Liver (tissue), 9 donors: ENCODE data around the gene SMOC1. TPM values are rescaled to one million over a fixed set of nuclear protein-coding genes. Genes with fewer than 3 reads are reported as not detected.

Experiments
- DNase-seq: peaks from one replicate; pipeline ENCODE4 v3.0.0-alpha.2; 2017; ENCODE audit warnings: low spot score
- H3K27ac ChIP-seq, 2 donors: one replicate each; pipeline ENCODE4 v1.7.0; 2013; ENCODE audit warnings: inconsistent platforms in 2 of 2, low read length in 2 of 2, control low read depth in 1 of 2, low read depth in 1 of 2, mild to moderate bottlenecking in 1 of 2
- H3K27me3 ChIP-seq, 4 donors: one replicate each; pipeline versions ENCODE4 v1.6.1 to v1.7.0; 2013; ENCODE audit warnings: low read length in 3 of 4, inconsistent platforms in 1 of 4, mild to moderate bottlenecking in 1 of 4, moderate library complexity in 1 of 4; ENCODE audit not compliant: control insufficient read depth in 4 of 4, insufficient read depth in 4 of 4
- H3K36me3 ChIP-seq, 4 donors: one replicate each; pipeline versions ENCODE4 v1.6.1 to v1.7.0; 2013; ENCODE audit warnings: low read length in 3 of 4, mild to moderate bottlenecking in 3 of 4, low read depth in 1 of 4, moderate library complexity in 1 of 4; ENCODE audit not compliant: control insufficient read depth in 4 of 4, insufficient read depth in 3 of 4
- H3K4me1 ChIP-seq, 4 donors: one replicate each; pipeline versions ENCODE4 v1.6.1 to v1.7.0; 2013; ENCODE audit warnings: low read length in 3 of 4, mild to moderate bottlenecking in 3 of 4, moderate library complexity in 1 of 4; ENCODE audit not compliant: control insufficient read depth in 4 of 4, insufficient read depth in 4 of 4
- H3K4me3 ChIP-seq, 3 donors: one replicate each; pipeline versions ENCODE4 v1.6.1 to v1.7.0; 2013; ENCODE audit warnings: low read length in 3 of 3, control low read depth in 1 of 3, low read depth in 1 of 3, mild to moderate bottlenecking in 1 of 3
- H3K9ac ChIP-seq, 2 donors: one replicate each; pipeline ENCODE4 v1.7.0; 2013; ENCODE audit warnings: low read length in 2 of 2, mild to moderate bottlenecking in 2 of 2, moderate library complexity in 2 of 2, control low read depth in 1 of 2, low read depth in 1 of 2
- H3K9me3 ChIP-seq, 4 donors: one replicate each; pipeline versions ENCODE4 v1.6.1 to v1.7.0; 2013; ENCODE audit warnings: low read length in 3 of 4; ENCODE audit not compliant: control insufficient read depth in 4 of 4
- ATF3 ChIP-seq: IDR thresholded peaks from 2 replicates; pipeline ENCODE4 v1.6.1; 2016; ENCODE audit warnings: antibody characterized with exemption
- EGR1 ChIP-seq, 2 donors: IDR thresholded peaks; 2 replicates each; pipeline ENCODE4 v1.6.1; 2016 to 2018; ENCODE audit warnings: antibody characterized with exemption in 2 of 2, low read depth in 2 of 2
- FOXA1 ChIP-seq: IDR thresholded peaks from 2 replicates; pipeline ENCODE4 v1.6.1; 2016; ENCODE audit warnings: antibody characterized with exemption
- FOXA2 ChIP-seq: IDR thresholded peaks from 2 replicates; pipeline ENCODE4 v1.6.1; 2016; ENCODE audit warnings: antibody characterized with exemption
- GABPA ChIP-seq, 2 donors: IDR thresholded peaks in 1 of 2; conservative IDR thresholded peaks in 1 of 2; 2 replicates each; pipeline ENCODE4 v1.6.1; 2016; ENCODE audit warnings: antibody characterized with exemption in 2 of 2, mild to moderate bottlenecking in 1 of 2, moderate library complexity in 1 of 2
- HNF4A ChIP-seq, 2 donors: conservative IDR thresholded peaks; 2 replicates each; pipeline ENCODE4 v1.6.1; 2016; ENCODE audit warnings: antibody characterized with exemption in 2 of 2, mild to moderate bottlenecking in 2 of 2
- JUND ChIP-seq, 2 donors: IDR thresholded peaks; 2 replicates each; pipeline ENCODE4 v1.6.1; 2016; ENCODE audit warnings: antibody characterized with exemption in 2 of 2
- NR2F2 ChIP-seq: IDR thresholded peaks from 2 replicates; pipeline ENCODE4 v1.6.1; 2016; ENCODE audit warnings: antibody characterized with exemption
- RAD21 ChIP-seq, 2 donors: IDR thresholded peaks; 2 replicates each; pipeline ENCODE4 v1.6.1; 2016; ENCODE audit warnings: antibody characterized with exemption in 2 of 2, mild to moderate bottlenecking in 2 of 2
- REST ChIP-seq: IDR thresholded peaks from 2 replicates; pipeline ENCODE4 v1.6.1; 2016; ENCODE audit warnings: antibody characterized with exemption, mild to moderate bottlenecking
- RXRA ChIP-seq, 2 donors: IDR thresholded peaks; 2 replicates each; pipeline ENCODE4 v1.6.1; 2017 to 2018; ENCODE audit warnings: antibody characterized with exemption in 2 of 2, mild to moderate bottlenecking in 1 of 2
- SP1 ChIP-seq: IDR thresholded peaks from 2 replicates; pipeline ENCODE4 v1.6.1; 2018; ENCODE audit warnings: antibody characterized with exemption, mild to moderate bottlenecking
- TAF1 ChIP-seq: conservative IDR thresholded peaks from 2 replicates; pipeline ENCODE4 v1.6.1; 2016; ENCODE audit warnings: antibody characterized with exemption, mild to moderate bottlenecking
- YY1 ChIP-seq: IDR thresholded peaks from 2 replicates; pipeline ENCODE4 v1.6.1; 2016; ENCODE audit warnings: antibody characterized with exemption, mild to moderate bottlenecking
- ZBTB33 ChIP-seq: IDR thresholded peaks from 2 replicates; pipeline ENCODE4 v1.6.1; 2016; ENCODE audit warnings: antibody characterized with exemption
- WGBS: extraction: QIAGEN DNeasy Blood & Tissue Kit; methylation state at CpG from one replicate; pipeline ENCODE4 v1.1.7; 2013; 5-methylcytosine and 5-hydroxymethylcytosine counted together
- polyA plus RNA-seq, 2 donors: library from polyadenylated mRNA; stranded (reverse) in 1 of 2; unstranded in 1 of 2; fragments of 200-250 nt in 1 of 2; fragments of >200 nt in 1 of 2; fragmentation: Nextera tagmentation in 1 of 2; extraction: Ambion mirVana in 1 of 2; gene quantifications; one replicate each; pipeline versions ENCODE4 v1.2.1 to v1.2.3, GENCODE V29; 2013 to 2015
- total RNA-seq, 2 donors: library from RNA; depleted of rRNA; stranded (reverse); fragments of >200 nt; gene quantifications; one replicate each; pipeline ENCODE4 v1.2.3, GENCODE V29; 2014
- donor health status: healthy.
- donor health status: healthy.
- donor health status: healthy.
- donor health status: healthy.
- donor health status: healthy.

The SMOC1 gene
- total and polyA plus RNA-seq, 4 donors, result 11.2 to 43.7 (median 27.4) TPM

- WGBS, result 85% methylated on average over 12 of the region's 12 CpGs
- Histone ChIP-seq H3K27ac (no peak overlapping the region), H3K4me3 (no peak overlapping the region), H3K36me3 (no peaks in the 10 kb centered on the region), H3K27me3 (no peaks in the 10 kb centered on the region), H3K4me1 (peaks cover 0 to 9% (median 7%) of the 10 kb centered on the region in 4 donors), H3K9ac (no peak overlapping the region), H3K9me3 (no peaks in the 10 kb centered on the region)
- TF ChIP-seq TAF1 (no peak), GABPA (IDR thresholded peaks at IDR 0.05 in 1 of 2, conservative IDR thresholded peaks at IDR 0.05 in 1 of 2) (no peak), ZBTB33 (no peak), FOXA1 (no peak), RAD21 (IDR thresholded peaks at IDR 0.05) (no peak), RXRA (IDR thresholded peaks at IDR 0.05) (no peak)
- DNase-seq, result no peak
Observed at GRCh38 chr14:69860221-69860620, 19.0 kb upstream of the SMOC1 start.

GRCh38 chr14:69861025-69861569 lies 18.1 kb upstream of the SMOC1 start:
- Histone ChIP-seq H3K27ac (no peak overlapping the region), H3K36me3 (no peaks in the 10 kb centered on the region), H3K4me3 (no peak overlapping the region), H3K9me3 (no peaks in the 10 kb centered on the region), H3K27me3 (no peaks in the 10 kb centered on the region), H3K9ac (no peak overlapping the region), H3K4me1 (peaks cover 0 to 9% (median 7%) of the 10 kb centered on the region in 4 donors)
- no peak for TF ChIP-seq YY1
- no peak for TF ChIP-seq NR2F2
- TF ChIP-seq EGR1 (IDR thresholded peaks at IDR 0.05; ENCODE audit: low read depth in 2 of 2), result no peak
- no peak for TF ChIP-seq HNF4A (conservative IDR thresholded peaks at IDR 0.05)
- TF ChIP-seq REST, result no peak
- no peak for TF ChIP-seq ATF3
- no peak for TF ChIP-seq TAF1
- no peak for TF ChIP-seq FOXA2
- no peak for TF ChIP-seq SP1
- TF ChIP-seq RXRA (IDR thresholded peaks at IDR 0.05), result no peak
- TF ChIP-seq JUND (IDR thresholded peaks at IDR 0.05), result no peak
- no peak for TF ChIP-seq GABPA (IDR thresholded peaks at IDR 0.05 in 1 of 2, conservative IDR thresholded peaks at IDR 0.05 in 1 of 2)
- 95% methylated on average over 3 of the region's 3 CpGs for WGBS
- no peak for DNase-seq
